Breast epithelium (tissue), 3 donors: ENCODE results near the gene FIBCD1.
"Not testable (repeated sequence)": the region's sequence is repeated elsewhere in the genome, so short reads cannot be mapped to it uniquely, and the experiment has no call there.

Source experiments
- POLR2AphosphoS5 ChIP-seq, 3 donors: sonication (generic); formaldehyde crosslinking; IDR thresholded peaks; one replicate each; pipeline ENCODE4 v1.6.1; 2017; ENCODE audit warnings: antibody characterized with exemption in 3 of 3
- TF ChIP-seq, protein P1 (sequence below), 3 donors: fragments of 450-650 bp; IDR thresholded peaks; one replicate each; pipeline ENCODE4 v1.5.1; 2016 to 2017; ENCODE audit warnings: antibody characterized with exemption in 3 of 3, mild to moderate bottlenecking in 3 of 3, moderate library complexity in 3 of 3

DNA sequence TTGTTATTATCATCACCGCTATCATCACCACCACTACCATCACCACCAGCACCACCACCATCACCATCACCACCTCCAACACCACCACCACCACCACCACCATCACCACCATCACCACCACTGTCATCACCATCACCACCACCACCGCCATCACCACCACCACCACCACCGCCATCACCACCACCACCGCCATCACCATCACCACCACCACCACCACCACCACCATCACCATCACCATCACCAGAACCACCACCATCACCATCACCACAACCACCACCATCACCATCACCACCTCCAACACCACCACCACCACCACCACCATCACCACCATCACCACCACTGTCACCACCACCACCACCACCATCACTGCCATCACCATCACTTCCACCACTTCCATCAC, 19.5 kb upstream of the FIBCD1 start:
- TF ChIP-seq, protein P1, sequence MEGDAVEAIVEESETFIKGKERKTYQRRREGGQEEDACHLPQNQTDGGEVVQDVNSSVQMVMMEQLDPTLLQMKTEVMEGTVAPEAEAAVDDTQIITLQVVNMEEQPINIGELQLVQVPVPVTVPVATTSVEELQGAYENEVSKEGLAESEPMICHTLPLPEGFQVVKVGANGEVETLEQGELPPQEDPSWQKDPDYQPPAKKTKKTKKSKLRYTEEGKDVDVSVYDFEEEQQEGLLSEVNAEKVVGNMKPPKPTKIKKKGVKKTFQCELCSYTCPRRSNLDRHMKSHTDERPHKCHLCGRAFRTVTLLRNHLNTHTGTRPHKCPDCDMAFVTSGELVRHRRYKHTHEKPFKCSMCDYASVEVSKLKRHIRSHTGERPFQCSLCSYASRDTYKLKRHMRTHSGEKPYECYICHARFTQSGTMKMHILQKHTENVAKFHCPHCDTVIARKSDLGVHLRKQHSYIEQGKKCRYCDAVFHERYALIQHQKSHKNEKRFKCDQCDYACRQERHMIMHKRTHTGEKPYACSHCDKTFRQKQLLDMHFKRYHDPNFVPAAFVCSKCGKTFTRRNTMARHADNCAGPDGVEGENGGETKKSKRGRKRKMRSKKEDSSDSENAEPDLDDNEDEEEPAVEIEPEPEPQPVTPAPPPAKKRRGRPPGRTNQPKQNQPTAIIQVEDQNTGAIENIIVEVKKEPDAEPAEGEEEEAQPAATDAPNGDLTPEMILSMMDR (IDR thresholded peaks at IDR 0.05): not testable (repeated sequence)
- not testable (repeated sequence) for TF ChIP-seq POLR2AphosphoS5 (IDR thresholded peaks at IDR 0.05)
